Neuronal stem cell (in vitro differentiated cells): ENCODE results near the gene CCDC186.

Source experiments
- DNase-seq: peaks from one replicate; pipeline ENCODE4 v3.0.0-alpha.2; 2013; ENCODE audit warnings: low spot score
- H2AFZ ChIP-seq: one replicate; pipeline ENCODE4 v1.6.1; 2013; ENCODE audit warnings: mild to moderate bottlenecking, low read length, inconsistent platforms
- H2AK5ac ChIP-seq: 2 replicates; pipeline ENCODE4 v1.6.1; 2013; ENCODE audit warnings: low read depth, mild to moderate bottlenecking, inconsistent platforms, low read length, moderate library complexity, mixed read lengths
- H2BK120ac ChIP-seq: 2 replicates; pipeline ENCODE4 v1.6.1; 2013; ENCODE audit warnings: low read depth, mild to moderate bottlenecking, inconsistent platforms, low read length, moderate library complexity, mixed read lengths
- H2BK12ac ChIP-seq: one replicate; pipeline ENCODE4 v1.6.1; 2013; ENCODE audit warnings: low read length, inconsistent platforms
- H2BK15ac ChIP-seq: 2 replicates; pipeline ENCODE4 v1.6.1; 2013; ENCODE audit warnings: mild to moderate bottlenecking, low read length, inconsistent platforms, mixed read lengths
- H2BK5ac ChIP-seq: one replicate; pipeline ENCODE4 v1.6.1; 2013; ENCODE audit warnings: inconsistent platforms, mild to moderate bottlenecking, low read length, moderate library complexity
- H3K14ac ChIP-seq: one replicate; pipeline ENCODE4 v1.6.1; 2013; ENCODE audit warnings: low read length, inconsistent platforms
- H3K18ac ChIP-seq: 2 replicates; pipeline ENCODE4 v1.6.1; 2013; ENCODE audit warnings: low read length, inconsistent platforms
- H3K23ac ChIP-seq: 2 replicates; pipeline ENCODE4 v1.6.1; 2013; ENCODE audit warnings: low read depth, mild to moderate bottlenecking, mixed read lengths, low read length, inconsistent platforms; ENCODE audit not compliant: poor library complexity
- H3K27ac ChIP-seq: replicated peaks from 3 replicates; pipeline ENCODE4 v1.5.1; 2013; ENCODE audit warnings: low read length, inconsistent platforms
- H3K27me3 ChIP-seq, 3 experiments: 2 replicates each; pipeline ENCODE4 v1.6.1; 2013; ENCODE audit warnings: low read length in 3 of 3, mild to moderate bottlenecking in 2 of 3, inconsistent platforms in 1 of 3, low read depth in 1 of 3, mixed read lengths in 1 of 3, moderate library complexity in 1 of 3; ENCODE audit not compliant: control insufficient read depth in 3 of 3, insufficient read depth in 3 of 3
- H3K36me3 ChIP-seq, 2 donors: replicated peaks in 1 of 2; 2 replicates each; pipeline ENCODE4 v1.6.1; 2013; ENCODE audit warnings: low read length in 2 of 2; ENCODE audit not compliant: control insufficient read depth in 2 of 2, insufficient read depth in 2 of 2
- H3K4ac ChIP-seq: 2 replicates; pipeline ENCODE4 v1.6.1; 2013; ENCODE audit warnings: inconsistent platforms, mild to moderate bottlenecking, low read length, moderate library complexity
- H3K4me1 ChIP-seq, 2 donors: 1 replicate in 1 of 2; 2 replicates in 1 of 2; pipeline ENCODE4 v1.6.1; 2013; ENCODE audit warnings: low read length in 2 of 2, low read depth in 1 of 2; ENCODE audit not compliant: control insufficient read depth in 2 of 2, insufficient read depth in 1 of 2
- H3K4me2 ChIP-seq: one replicate; pipeline ENCODE4 v1.6.1; 2013; ENCODE audit warnings: mild to moderate bottlenecking, low read length, inconsistent platforms; ENCODE audit not compliant: insufficient read depth, poor library complexity, severe bottlenecking
- H3K4me3 ChIP-seq, 2 donors: 2 replicates each; pipeline ENCODE4 v1.5.1; 2013; ENCODE audit warnings: low read length in 2 of 2, mild to moderate bottlenecking in 2 of 2, inconsistent platforms in 1 of 2, moderate library complexity in 1 of 2
- H3K79me1 ChIP-seq: one replicate; pipeline ENCODE4 v1.6.1; 2013; ENCODE audit warnings: low read depth, mild to moderate bottlenecking, inconsistent platforms, low read length, moderate library complexity
- H3K9ac ChIP-seq: one replicate; pipeline ENCODE4 v1.6.1; 2013; ENCODE audit warnings: mild to moderate bottlenecking, low read depth, low read length, inconsistent platforms; ENCODE audit not compliant: poor library complexity
- H3K9me3 ChIP-seq, 2 donors: replicated peaks in 1 of 2; 2 replicates each; pipeline versions ENCODE3 to v1.6.1; 2013; ENCODE audit warnings: low read length in 2 of 2, mild to moderate bottlenecking in 2 of 2, inconsistent platforms in 1 of 2, low read depth in 1 of 2, mixed read lengths in 1 of 2, moderate library complexity in 1 of 2; ENCODE audit not compliant: control insufficient read depth in 2 of 2, insufficient read depth in 1 of 2
- H4K8ac ChIP-seq: one replicate; pipeline ENCODE4 v1.6.1; 2013; ENCODE audit warnings: low read depth, mild to moderate bottlenecking, inconsistent platforms, low read length, moderate library complexity
- H4K91ac ChIP-seq: one replicate; pipeline ENCODE4 v1.6.1; 2013; ENCODE audit warnings: low read length, low read depth, mild to moderate bottlenecking, inconsistent platforms; ENCODE audit not compliant: poor library complexity
- WGBS, 2 donors: extraction: QIAGEN DNeasy Blood & Tissue Kit; methylation state at CpG; one replicate each; pipeline ENCODE4 v1.1.7; 2013; ENCODE audit warnings: missing lambda C conversion rate in 2 of 2, mixed read lengths in 1 of 2; ENCODE audit not compliant: insufficient read length in 2 of 2, insufficient replicate concordance in 1 of 2; ENCODE audit errors: extremely low coverage in 2 of 2; 5-methylcytosine and 5-hydroxymethylcytosine counted together

CCDC186 gene

DNA sequence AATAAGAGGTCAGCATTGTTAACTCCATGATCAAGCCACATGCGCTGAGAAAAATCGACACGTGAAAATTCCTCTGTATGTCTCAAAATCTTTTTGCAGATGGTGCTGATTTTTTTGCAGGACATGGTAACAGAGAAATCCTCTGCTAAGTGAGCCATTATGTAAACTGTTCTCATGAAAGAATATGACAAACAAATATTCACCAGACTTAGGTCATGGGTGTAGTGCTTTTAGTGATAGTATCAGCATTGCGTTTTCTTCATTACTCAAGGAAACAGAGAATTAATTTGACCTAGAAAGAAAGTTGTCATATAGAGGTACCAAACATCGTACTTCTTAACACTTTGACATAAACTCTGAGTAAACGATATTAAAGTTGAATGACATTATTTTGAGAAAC, 95.7 kb downstream of the CCDC186 start:
- Histone ChIP-seq H3K27ac (no peak overlapping the region), H3K4me2 (no peak overlapping the region), H3K4me3 (no peak overlapping the region), H4K91ac (no peak overlapping the region), H3K27me3 (peaks cover 0 to 3% (median 0%) of the 10 kb centered on the region in 3 experiments), H3K9ac (no peak overlapping the region), H4K8ac (no peak overlapping the region), H2BK15ac (no peak overlapping the region), H3K36me3 (no peaks in the 10 kb centered on the region), H2AK5ac (no peak overlapping the region), H2BK12ac (no peak overlapping the region), H2BK5ac (no peak overlapping the region), H3K23ac (no peak overlapping the region), H3K14ac (no peak overlapping the region), H2AFZ (no peak overlapping the region), H3K4me1 (peaks cover 3 to 5% of the 10 kb centered on the region in 2 donors), H3K9me3 (no peaks in the 10 kb centered on the region), H2BK120ac (no peak overlapping the region), H3K79me1 (no peaks in the 10 kb centered on the region), H3K4ac (no peak overlapping the region), H3K18ac (no peak overlapping the region)
- WGBS, 2 donors, result no CpG with 5 or more reads among the region's 6 CpGs
- DNase-seq, result no peak

DNA sequence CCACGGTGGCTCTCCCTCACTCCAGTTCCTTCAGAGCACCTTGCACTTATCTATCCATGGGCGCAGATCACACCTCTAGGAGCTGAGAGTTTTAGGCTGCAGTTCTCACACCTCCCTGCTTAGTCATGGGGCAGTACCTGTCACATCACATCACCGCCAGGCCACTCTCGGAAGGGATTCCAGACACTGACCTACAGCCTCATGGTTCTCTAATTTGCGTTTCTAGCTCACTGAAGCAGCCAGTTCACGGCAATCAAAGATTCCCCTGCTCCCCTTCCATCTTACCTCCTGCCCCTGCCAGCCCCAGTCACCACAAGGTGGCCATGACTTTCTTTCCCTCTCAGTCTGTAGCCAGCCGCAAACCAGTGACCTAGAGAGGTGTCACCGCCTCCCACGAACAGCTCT, 96.2 kb downstream of the CCDC186 start:
- no peak for DNase-seq
- no CpG with 5 or more reads among the region's 9 CpGs for WGBS, 2 donors
- no peak overlapping the region for H3K4me2 ChIP-seq
- peaks cover 0 to 3% (median 0%) of the 10 kb centered on the region in 3 experiments for H3K27me3 ChIP-seq
- no peak overlapping the region for H2BK5ac ChIP-seq
- H2AFZ ChIP-seq, result no peak overlapping the region
- no peak overlapping the region for H3K23ac ChIP-seq
- no peak overlapping the region for H2BK15ac ChIP-seq
- no peak overlapping the region for H3K4me3 ChIP-seq
- H4K8ac ChIP-seq, result no peak overlapping the region
- H2BK120ac ChIP-seq, result no peak overlapping the region
- H3K9ac ChIP-seq, result no peak overlapping the region
- H3K4me1 ChIP-seq, result peaks cover 3 to 5% of the 10 kb centered on the region in 2 donors
- H4K91ac ChIP-seq, result no peak overlapping the region
- no peak overlapping the region for H3K4ac ChIP-seq
- no peak overlapping the region for H3K14ac ChIP-seq
- H3K9me3 ChIP-seq, result no peaks in the 10 kb centered on the region
- H3K36me3 ChIP-seq, result no peaks in the 10 kb centered on the region
- H2BK12ac ChIP-seq, result no peak overlapping the region
- H3K18ac ChIP-seq, result no peak overlapping the region
- no peak overlapping the region for H3K27ac ChIP-seq
- peak overlapping the region; percentile 23 for H2AK5ac ChIP-seq
- H3K79me1 ChIP-seq, result no peaks in the 10 kb centered on the region

DNA sequence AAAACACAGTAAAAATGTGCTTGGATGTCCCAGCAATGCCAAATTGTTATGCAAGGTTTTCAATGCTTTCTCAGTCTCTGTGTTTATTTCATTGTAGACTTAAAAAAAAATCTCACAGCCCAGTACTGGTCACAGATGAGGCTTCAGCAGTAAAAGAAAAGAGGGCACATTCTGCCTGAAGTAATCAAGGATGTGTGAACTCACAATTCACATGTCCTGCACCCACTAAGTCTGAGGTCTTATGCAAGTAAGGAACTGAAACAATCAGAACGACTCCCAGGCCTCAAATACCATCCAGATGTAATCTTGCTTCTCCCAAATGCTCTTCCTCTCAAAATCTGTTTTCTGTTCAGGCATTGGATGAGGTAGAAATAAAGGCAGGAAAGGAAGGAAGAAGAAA, 96.7 kb downstream of the CCDC186 start:
- Histone ChIP-seq H3K27me3 (peaks cover 0 to 3% (median 0%) of the 10 kb centered on the region in 3 experiments), H3K14ac (no peak overlapping the region), H3K18ac (no peak overlapping the region), H2BK15ac (no peak overlapping the region), H2AK5ac (no peak overlapping the region), H3K9me3 (no peaks in the 10 kb centered on the region), H3K9ac (no peak overlapping the region), H3K4me2 (no peak overlapping the region), H3K4ac (no peak overlapping the region), H3K36me3 (no peaks in the 10 kb centered on the region), H2AFZ (no peak overlapping the region), H3K23ac (no peak overlapping the region), H3K4me1 (peaks cover 3 to 5% of the 10 kb centered on the region in 2 donors), H3K27ac (no peak overlapping the region), H3K79me1 (no peaks in the 10 kb centered on the region), H2BK12ac (no peak overlapping the region), H4K91ac (no peak overlapping the region), H2BK120ac (no peak overlapping the region), H2BK5ac (no peak overlapping the region), H4K8ac (no peak overlapping the region), H3K4me3 (no peak overlapping the region)
- DNase-seq, result no peak
- WGBS, 2 donors, result no CpG with 5 or more reads among the region's 1 CpG

DNA sequence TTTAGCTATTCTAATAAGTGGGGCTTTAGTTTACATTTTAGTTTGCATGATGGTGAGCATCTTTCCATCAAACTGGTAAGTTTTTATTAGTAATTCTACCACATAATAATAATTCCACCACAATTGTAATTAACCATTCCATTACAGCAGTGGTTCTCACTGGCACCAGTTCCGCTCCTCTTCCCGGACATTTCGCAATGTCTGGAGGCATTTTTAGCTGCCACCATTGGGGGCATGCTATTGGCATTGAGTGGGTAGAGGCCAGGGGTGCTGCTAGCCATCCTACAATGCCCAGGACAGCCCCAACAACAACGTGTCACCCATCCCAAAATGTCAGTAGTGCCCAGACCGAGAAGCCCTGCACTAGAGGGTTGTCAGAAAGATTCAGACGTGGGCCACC, 98.9 kb downstream of the CCDC186 start:
- no peak overlapping the region for H2BK15ac ChIP-seq
- H3K23ac ChIP-seq, result no peak overlapping the region
- H2AK5ac ChIP-seq, result no peak overlapping the region
- no peaks in the 10 kb centered on the region for H3K36me3 ChIP-seq
- H2BK5ac ChIP-seq, result no peak overlapping the region
- H3K9ac ChIP-seq, result no peak overlapping the region
- peaks cover 3 to 5% of the 10 kb centered on the region in 2 donors for H3K4me1 ChIP-seq
- H2AFZ ChIP-seq, result no peak overlapping the region
- H4K91ac ChIP-seq, result no peak overlapping the region
- H3K14ac ChIP-seq, result no peak overlapping the region
- H3K18ac ChIP-seq, result no peak overlapping the region
- peaks cover 0 to 6% (median 0%) of the 10 kb centered on the region in 3 experiments for H3K27me3 ChIP-seq
- no peak overlapping the region for H2BK12ac ChIP-seq
- WGBS, 2 donors, result no CpG with 5 or more reads among the region's 6 CpGs
- H3K9me3 ChIP-seq, result no peaks in the 10 kb centered on the region
- no peak overlapping the region for H3K4ac ChIP-seq
- no peak overlapping the region for H2BK120ac ChIP-seq
- no peak overlapping the region for H3K4me2 ChIP-seq
- no peak overlapping the region for H4K8ac ChIP-seq
- H3K27ac ChIP-seq, result no peak overlapping the region
- H3K4me3 ChIP-seq, result no peak overlapping the region
- no peak for DNase-seq
- H3K79me1 ChIP-seq, result no peaks in the 10 kb centered on the region
